GM12875 (cell line): ENCODE data around the gene TGFBR3.

Experiments used
- H3K4me3 ChIP-seq: one replicate; pipeline ENCODE4 v1.5.1; 2011; ENCODE audit warnings: low read depth, low read length, control low read depth
- TF ChIP-seq, protein P1 (sequence below): IDR thresholded peaks from 2 replicates; pipeline ENCODE4 v1.5.1; 2011; ENCODE audit warnings: low read depth, mild to moderate bottlenecking, control low read depth, inconsistent platforms, low read length, moderate library complexity, borderline replicate concordance; ENCODE audit not compliant: insufficient read depth

Gene TGFBR3

DNA sequence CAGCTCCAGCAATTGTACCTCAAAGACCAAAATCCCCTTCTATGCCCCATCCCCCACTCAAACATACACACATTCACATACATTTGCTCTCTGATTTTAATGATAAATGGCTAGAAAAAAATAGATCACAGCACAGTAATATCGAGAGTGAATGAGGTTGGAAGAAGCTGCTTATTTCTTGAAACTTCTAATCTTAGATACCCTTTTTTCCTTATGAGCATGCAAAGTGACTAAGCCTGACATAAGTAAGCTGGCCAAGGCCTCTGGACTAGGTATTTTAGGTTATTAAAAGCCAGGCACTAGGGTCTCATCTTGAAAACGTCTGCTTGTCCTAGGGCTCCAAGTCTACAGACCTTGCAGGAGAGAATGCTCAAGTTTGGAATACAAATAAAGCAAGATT is 133.6 kb downstream of the TGFBR3 start:
- TF ChIP-seq, protein P1, sequence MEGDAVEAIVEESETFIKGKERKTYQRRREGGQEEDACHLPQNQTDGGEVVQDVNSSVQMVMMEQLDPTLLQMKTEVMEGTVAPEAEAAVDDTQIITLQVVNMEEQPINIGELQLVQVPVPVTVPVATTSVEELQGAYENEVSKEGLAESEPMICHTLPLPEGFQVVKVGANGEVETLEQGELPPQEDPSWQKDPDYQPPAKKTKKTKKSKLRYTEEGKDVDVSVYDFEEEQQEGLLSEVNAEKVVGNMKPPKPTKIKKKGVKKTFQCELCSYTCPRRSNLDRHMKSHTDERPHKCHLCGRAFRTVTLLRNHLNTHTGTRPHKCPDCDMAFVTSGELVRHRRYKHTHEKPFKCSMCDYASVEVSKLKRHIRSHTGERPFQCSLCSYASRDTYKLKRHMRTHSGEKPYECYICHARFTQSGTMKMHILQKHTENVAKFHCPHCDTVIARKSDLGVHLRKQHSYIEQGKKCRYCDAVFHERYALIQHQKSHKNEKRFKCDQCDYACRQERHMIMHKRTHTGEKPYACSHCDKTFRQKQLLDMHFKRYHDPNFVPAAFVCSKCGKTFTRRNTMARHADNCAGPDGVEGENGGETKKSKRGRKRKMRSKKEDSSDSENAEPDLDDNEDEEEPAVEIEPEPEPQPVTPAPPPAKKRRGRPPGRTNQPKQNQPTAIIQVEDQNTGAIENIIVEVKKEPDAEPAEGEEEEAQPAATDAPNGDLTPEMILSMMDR = no peak
- no peak overlapping the region for H3K4me3 ChIP-seq

DNA sequence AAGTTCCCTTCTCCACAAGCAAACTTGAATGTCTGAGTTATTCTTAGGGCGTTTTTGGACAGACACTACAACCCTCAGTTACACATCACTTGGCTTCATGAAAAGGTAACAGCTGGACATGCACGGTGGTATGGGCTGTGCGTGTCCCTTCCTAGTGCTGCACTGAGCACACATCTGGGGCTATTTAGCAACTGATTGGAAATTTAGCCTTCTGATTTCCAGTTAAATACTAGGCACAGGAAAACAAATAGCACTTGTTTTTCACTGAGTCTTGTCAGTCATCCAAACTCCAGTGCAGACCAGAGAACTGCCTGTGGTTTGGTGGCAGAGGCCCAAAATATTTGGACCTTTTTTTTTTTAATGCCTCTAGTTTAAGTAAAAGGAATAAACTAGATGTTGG is 134.7 kb downstream of the TGFBR3 start:
- TF ChIP-seq, protein P1 = no peak
- H3K4me3 ChIP-seq = no peak overlapping the region

DNA sequence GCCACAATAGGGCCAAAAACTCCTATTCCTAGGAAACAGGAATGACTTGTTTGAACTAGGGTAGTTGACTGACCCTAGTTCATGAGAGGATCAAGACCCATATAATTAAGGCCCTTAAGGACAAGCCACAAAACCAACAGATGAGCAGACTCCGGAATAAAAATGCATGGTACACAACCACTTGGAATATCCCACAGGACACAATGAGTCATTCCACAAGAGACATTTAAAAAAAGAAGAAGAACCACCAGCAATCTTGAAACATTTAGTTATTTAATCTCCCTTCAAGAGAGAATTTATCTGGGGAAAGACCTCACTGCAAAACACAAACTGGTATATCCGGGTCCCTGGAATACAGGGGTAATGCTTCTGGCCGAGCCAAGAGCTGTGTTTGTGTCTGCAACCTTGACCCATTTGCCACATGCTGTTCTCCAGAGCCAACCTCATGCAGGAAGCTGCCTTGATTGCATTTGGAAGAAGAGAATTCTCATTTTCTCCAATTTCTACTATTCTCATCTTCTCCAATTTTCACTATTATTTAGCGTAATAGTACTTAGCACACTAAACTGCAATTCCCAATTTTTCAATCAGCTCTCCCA is 135.5 kb downstream of the TGFBR3 start:
- TF ChIP-seq, protein P1 = no peak
- H3K4me3 ChIP-seq = no peak overlapping the region

DNA sequence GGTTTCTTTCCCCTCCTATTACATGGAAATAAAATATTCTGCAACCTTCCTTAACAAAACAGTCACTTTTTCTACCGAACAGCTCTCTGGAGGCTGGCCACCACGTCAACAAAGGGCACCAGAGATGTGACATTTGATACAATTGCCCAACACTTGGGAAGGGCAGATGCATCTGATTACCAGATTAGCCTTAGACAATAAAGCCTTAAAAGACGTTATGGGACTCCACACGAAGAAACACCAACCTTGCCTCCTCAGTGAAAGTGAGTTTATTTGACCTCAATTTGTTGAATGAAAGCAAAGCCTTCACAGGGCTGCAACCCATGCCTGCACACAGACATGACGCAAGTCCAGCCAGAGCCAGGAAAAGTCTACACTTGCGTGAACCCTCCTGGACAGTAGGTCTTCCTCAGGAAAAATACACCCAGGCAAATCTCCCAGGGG is 136.1 kb downstream of the TGFBR3 start:
- TF ChIP-seq, protein P1 = no peak
- no peak overlapping the region for H3K4me3 ChIP-seq

DNA sequence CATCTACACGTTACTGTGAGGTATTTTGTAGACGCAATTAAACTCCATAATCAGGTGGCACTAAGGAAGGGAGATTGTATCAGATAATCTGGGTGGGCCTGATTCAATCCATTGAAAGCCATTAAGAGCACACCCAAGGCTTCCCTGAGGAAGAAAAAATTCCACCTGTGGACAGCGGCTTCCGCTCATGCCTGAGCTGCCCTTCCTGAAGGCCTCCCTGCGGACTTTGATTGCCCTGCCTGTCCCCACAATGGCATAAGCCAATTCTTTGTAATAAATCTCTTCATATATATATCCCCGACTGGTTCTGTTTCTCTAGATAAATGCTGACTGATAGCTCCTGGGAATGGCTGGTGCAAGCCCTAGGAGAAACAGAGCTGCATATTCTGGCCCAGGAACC is 138.3 kb downstream of the TGFBR3 start:
- H3K4me3 ChIP-seq = no peak overlapping the region
- TF ChIP-seq, protein P1 = no peak

DNA sequence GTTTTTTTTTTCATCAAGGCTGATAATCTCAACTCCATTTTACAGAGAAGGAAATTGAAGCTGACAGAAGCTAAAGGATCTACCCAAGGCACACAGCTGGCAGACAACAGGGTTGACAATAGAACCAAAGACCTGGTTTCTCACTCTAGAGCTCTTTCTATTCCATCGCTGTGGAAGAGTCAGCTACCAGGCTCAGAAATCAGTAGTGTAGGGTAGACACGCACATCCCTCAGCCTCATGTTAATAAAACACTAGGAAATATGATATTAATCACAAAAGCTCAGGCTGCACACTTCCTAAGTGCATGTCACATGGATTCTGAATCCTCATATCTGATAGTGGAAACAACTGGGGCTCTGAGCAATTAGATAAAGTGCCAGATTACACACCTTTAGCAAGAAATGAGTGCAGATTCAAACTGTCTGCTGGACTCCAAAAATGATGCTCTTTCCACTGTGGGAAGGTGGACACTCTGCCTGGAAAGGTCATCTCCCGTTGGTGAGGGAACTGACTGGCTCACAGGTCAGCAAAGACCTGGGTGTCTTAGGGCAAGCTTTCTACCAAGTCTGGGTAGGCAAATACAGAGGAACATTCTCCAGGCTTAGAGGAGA is 139.1 kb downstream of the TGFBR3 start:
- TF ChIP-seq, protein P1 = no peak
- no peak overlapping the region for H3K4me3 ChIP-seq
